Epithelial cell of esophagus (primary cell): ENCODE data around the gene RPGRIP1L.

Experiments used
- DNase-seq: peaks from one replicate; pipeline ENCODE4 v3.0.0; 2010; ENCODE audit warnings: low read depth
- H3K4me3 ChIP-seq: 2 replicates; pipeline ENCODE4 v1.5.1; 2011; ENCODE audit warnings: mild to moderate bottlenecking, low read length, control low read depth
- CTCF ChIP-seq: IDR thresholded peaks from 2 replicates; pipeline ENCODE4 v1.5.1; 2011; ENCODE audit warnings: low read depth, mild to moderate bottlenecking, low read length, control low read depth, inconsistent platforms; ENCODE audit not compliant: insufficient read depth; ENCODE audit errors: missing control alignments

The RPGRIP1L gene

DNA sequence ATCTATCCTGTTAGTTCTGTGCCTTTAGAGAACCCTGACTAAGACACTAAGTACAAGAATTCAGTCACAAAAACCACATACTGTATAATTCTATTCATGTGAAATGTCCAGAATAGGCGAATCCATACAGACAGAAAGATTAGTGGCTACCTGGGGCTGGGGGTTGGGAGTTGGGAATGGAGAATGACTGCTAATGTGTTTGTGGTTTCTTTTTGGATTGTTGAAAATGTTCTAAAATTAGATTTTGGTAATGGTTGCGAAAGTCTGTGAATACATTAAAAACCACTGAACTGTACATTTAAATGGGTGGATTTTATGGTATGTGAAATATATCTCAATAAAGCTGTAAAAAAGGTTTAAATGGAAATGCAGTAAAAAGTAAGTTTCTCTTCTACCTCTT is 120.3 kb downstream of the RPGRIP1L start:
- no peak for DNase-seq
- no peak overlapping the region for H3K4me3 ChIP-seq
- TF ChIP-seq CTCF = no peak

DNA sequence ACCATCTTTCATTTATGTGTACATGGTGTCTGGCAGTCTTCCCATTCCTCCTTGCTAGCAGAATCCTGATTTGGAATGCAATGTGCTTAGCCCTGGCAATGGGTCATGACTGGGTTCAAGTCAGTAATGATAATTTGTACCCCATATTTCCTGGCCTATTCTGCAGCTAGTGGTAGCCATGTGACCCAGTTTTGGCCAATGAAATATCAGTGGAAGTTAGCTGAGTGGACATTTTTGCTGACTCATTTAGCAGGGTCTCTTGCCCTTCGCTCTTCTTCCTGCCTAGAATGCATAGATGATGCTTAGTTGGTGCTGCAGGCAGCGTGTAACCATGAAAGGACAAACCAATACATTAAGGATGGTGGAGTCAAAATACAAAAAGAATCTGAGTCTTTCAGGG is 121.9 kb downstream of the RPGRIP1L start:
- H3K4me3 ChIP-seq = no peak overlapping the region
- TF ChIP-seq CTCF = no peak
- DNase-seq = no peak

DNA sequence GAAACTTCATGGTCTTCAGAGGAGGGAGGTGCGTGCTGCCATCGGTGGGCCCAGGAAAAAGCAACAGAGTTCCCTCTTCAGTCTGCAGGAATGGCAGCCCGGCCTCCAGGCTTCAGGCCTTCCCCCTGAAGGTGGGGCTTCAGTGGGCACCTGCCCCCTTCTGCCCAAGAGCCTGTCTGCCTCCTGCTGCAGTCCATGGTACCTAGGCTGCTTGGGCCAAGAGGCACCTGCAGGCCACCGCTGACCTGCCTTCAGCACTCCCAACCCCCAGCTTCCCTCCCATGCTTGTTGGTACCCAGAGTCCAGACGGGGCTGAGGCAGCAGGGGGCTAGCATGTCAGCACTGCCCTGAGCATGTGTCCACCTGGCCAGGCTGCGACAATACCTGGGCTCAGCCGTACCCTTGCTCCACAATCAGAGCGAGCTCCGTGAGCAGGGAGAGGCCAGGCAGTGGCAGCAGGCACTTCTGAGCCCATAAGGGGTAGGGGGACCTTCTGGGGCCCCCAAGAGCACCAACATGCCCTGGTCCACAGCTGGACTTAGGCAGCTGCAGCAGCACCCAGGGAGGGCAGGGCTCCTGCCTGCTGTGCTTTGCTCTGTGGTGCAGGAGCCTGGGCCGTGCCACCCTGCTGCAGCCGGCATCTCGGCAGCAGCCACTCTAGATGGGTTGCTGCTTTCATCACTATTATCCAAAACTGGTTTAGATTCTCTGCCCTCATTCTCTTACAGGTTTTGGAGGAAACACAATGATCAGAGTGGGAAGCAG is 123.4 kb downstream of the RPGRIP1L start:
- no peak for TF ChIP-seq CTCF
- H3K4me3 ChIP-seq = no peak overlapping the region
- no peak for DNase-seq

DNA sequence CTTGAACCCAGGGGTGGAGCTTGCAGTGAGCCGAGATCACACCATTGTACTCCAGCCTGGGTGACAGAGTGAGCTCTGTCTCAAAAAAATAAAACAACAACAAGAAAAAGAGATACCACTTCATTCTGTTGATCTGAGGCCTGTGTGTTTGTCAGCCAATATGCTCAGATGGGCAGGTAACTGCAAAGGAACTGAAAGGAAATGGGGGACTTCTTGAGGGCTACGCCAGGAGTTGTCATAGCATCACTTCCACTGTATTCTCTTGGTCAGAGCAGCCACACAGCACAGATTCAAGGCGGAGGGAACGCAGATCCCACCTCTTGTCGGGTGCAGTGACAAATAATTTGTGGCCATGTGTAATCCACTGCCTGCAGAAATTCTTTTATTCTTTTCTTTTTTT is 126.8 kb downstream of the RPGRIP1L start:
- DNase-seq = no peak
- TF ChIP-seq CTCF = no peak
- H3K4me3 ChIP-seq = no peak overlapping the region

DNA sequence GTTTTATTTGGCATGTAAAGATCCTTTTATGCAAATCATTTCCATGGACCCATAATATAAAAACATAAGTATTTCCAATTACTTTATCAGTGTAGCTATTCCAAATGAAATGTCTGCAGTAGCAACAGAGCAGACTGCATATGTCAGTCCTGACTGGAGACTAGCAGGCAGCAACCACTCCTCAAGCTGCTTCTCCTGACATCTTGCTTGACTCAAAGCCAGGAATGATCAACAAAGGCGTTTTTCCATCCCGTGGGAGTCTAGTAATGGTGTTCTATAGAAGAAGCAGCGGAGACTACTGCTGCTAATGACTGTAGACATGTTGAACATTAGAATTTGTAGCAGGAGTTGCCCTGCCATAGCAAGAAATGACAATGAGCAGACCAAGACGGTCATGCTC is 127.4 kb downstream of the RPGRIP1L start:
- no peak for TF ChIP-seq CTCF
- no peak for DNase-seq

DNA sequence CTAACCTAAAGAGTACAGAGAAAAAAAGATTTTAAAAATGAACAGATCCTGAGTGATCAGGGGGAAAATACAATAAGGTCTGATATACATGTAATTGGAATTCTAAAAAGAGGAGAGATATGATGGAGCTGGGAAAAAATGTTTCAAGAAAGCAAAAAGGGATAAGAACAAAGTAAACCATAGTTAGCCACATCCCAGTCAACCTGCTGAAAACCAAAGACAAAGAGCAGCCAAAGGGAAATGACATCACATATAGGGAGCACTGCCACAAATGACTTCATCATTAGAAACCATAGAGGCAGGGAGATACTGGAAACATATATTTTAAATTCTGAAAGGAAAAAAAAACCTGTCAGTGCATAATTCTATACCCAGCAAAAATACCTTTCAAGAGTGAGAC is 131.9 kb downstream of the RPGRIP1L start:
- no peak overlapping the region for H3K4me3 ChIP-seq
- no peak for TF ChIP-seq CTCF
- DNase-seq = no peak

More for the DNA sequence above, 127.4 kb downstream of the RPGRIP1L start:
- H3K4me3 ChIP-seq = no peak overlapping the region

DNA sequence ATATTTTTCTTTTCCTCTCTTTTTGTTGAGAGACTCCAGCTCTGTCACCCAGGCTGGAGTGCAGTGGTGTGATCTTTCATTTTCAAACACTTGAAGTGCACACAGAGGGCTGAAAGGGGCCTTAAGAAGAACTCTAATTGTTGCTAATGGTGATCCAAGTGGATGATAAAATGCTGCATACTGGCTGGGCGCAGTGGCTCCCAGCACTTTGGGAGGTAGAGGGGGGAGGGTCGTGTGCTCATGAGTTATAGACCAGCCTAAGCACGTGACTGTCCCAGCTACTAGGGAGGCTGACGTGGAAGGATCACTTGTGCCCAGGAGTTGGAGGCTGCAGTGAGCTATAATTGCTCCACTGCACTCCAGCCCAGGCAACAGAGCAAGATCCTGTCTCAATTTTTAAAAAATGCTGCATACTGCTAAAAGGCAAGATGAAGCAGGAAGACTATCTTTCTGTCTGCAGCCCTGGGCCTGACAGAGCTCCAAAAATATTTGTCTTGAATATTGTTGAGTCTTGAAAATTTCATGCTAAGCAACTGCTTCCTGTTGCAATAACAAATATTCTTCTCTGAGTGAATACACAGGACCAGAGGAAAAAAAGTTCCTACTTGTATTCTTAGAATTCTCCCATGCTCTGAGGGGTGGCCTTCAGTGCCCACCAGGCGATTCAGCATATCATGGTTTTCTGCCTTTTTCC is 137.0 kb downstream of the RPGRIP1L start:
- no peak overlapping the region for H3K4me3 ChIP-seq
- no peak for DNase-seq
- no peak for TF ChIP-seq CTCF
